Fibroblast of skin of right quadriceps (primary cell): ENCODE measurements around the gene PDIK1L.

Experiments used
- DNase-seq: peaks from one replicate; pipeline ENCODE4 v3.0.0-alpha.2; 2013

The PDIK1L gene

GRCh38 chr1:26158271-26158907 is 46.8 kb downstream of the PDIK1L start:
- no peak for DNase-seq

GRCh38 chr1:26158908-26159742 is 47.5 kb downstream of the PDIK1L start, which contains the start of gene FAM110D:
FAM110D (plus strand) TSS chr1:26159079; CDS start chr1:26161292, 2,213 bp downstream.
- no peak for DNase-seq

GRCh38 chr1:26159743-26160039 is 48.1 kb downstream of the PDIK1L start:
- no peak for DNase-seq

- no peak for DNase-seq
Measured at GRCh38 chr1:26160527-26161414, 49.1 kb downstream of the PDIK1L start.

GRCh38 chr1:26161415-26162219 is 50.0 kb downstream of the PDIK1L start:
- peak; percentile 55 for DNase-seq

- DNase-seq = no peak
Measured at GRCh38 chr1:26162220-26162709, 50.6 kb downstream of the PDIK1L start.

GRCh38 chr1:26163684-26164035 is 52.0 kb downstream of the PDIK1L start:
- no peak for DNase-seq

- peak; percentile 28 for DNase-seq
Measured at GRCh38 chr1:26164036-26164860, 52.6 kb downstream of the PDIK1L start.

- no peak for DNase-seq
Measured at GRCh38 chr1:26164861-26165842, 53.5 kb downstream of the PDIK1L start.

GRCh38 chr1:26166719-26167281 is 55.2 kb downstream of the PDIK1L start:
- DNase-seq = no peak

- DNase-seq = no peak
Measured at GRCh38 chr1:26168410-26169197, 57.0 kb downstream of the PDIK1L start, which contains the start of gene C1orf232. C1orf232 (minus strand) TSS chr1:26168963; CDS start chr1:26168499, 464 bp downstream.

GRCh38 chr1:26169198-26169554 is 57.6 kb downstream of the PDIK1L start:
- DNase-seq = no peak

GRCh38 chr1:26169669-26170471 is 58.2 kb downstream of the PDIK1L start, which contains the start of gene ZNF593:
ZNF593 (plus strand) TSS chr1:26169908; CDS start chr1:26169984, 76 bp downstream.
- DNase-seq = peak; percentile 85

GRCh38 chr1:26170472-26170821 is 58.8 kb downstream of the PDIK1L start:
- no peak for DNase-seq

GRCh38 chr1:26171084-26172072 is 59.8 kb downstream of the PDIK1L start, which contains the start of gene ZNF593OS:
ZNF593OS (minus strand) TSS chr1:26171832; CDS start chr1:26171661, 171 bp downstream.
- DNase-seq = no peak
